BLaER1 treated with 17β-estradiol and CSF1 and Interleukin-3, amounts not matched to agents 10 nM and 100 nM (cell line): ENCODE measurements around the gene SH2D2A.
A peak's percentile ranks its signal among the peaks of the same experiment; 100 is the strongest.

Source experiments
- H3K27ac ChIP-seq, 11 experiments: shearing (Covaris generic); formaldehyde crosslinking; 2 replicates each; pipeline ENCODE4 v1.8.1; 2022
- H3K27me3 ChIP-seq, 11 experiments: shearing (Covaris generic); formaldehyde crosslinking; 2 replicates each; pipeline ENCODE4 v1.8.1; 2022
- H3K36me3 ChIP-seq, 11 experiments: shearing (Covaris generic); formaldehyde crosslinking; 2 replicates each; pipeline ENCODE4 v1.8.1; 2022
- H3K4me1 ChIP-seq, 10 experiments: shearing (Covaris generic); formaldehyde crosslinking; 2 replicates each; pipeline ENCODE4 v1.8.1; 2022
- H3K4me2 ChIP-seq, 11 experiments: shearing (Covaris generic); formaldehyde crosslinking; 2 replicates each; pipeline ENCODE4 v1.8.1; 2022
- H3K4me3 ChIP-seq, 10 experiments: shearing (Covaris generic); formaldehyde crosslinking; 2 replicates each; pipeline ENCODE4 v1.8.1; 2022
- H3K9ac ChIP-seq, 11 experiments: shearing (Covaris generic); formaldehyde crosslinking; 2 replicates each; pipeline ENCODE4 v1.8.1; 2022
- H3K9me3 ChIP-seq, 11 experiments: shearing (Covaris generic); formaldehyde crosslinking; replicated peaks in 1 of 11; 2 replicates each; pipeline ENCODE4 v1.8.1; 2022
- H4K20me1 ChIP-seq, 11 experiments: shearing (Covaris generic); formaldehyde crosslinking; 2 replicates each; pipeline ENCODE4 v1.8.1; 2022
- Cebpa-rat ChIP-seq, 11 experiments: shearing (Covaris generic); IDR thresholded peaks; 2 replicates each; pipeline ENCODE4 v1.8.1; 2022

Gene SH2D2A

GRCh38 chr1:156812293-156812990 lies 4.2 kb downstream of the SH2D2A start:
- peaks cover 0 to 21% (median 0%) of the 10 kb centered on the region in 11 experiments; a peak in 5 of 22 replicates for H3K36me3 ChIP-seq
- H3K9ac ChIP-seq, result peak overlapping the region in 4 of 11 experiments; percentile 77 to 81 (median 80); a peak in 4 of 22 replicates
- no peak overlapping the region for H3K27ac ChIP-seq
- peaks cover 0 to 7% (median 0%) of the 10 kb centered on the region in 11 experiments; a peak in 2 of 22 replicates for H4K20me1 ChIP-seq
- peaks cover 64 to 91% (median 83%) of the 10 kb centered on the region in 10 experiments for H3K4me1 ChIP-seq
- H3K4me2 ChIP-seq, result peak overlapping the region; percentile 84 to 100 (median 92); a peak in 21 of 22 replicates
- no peaks in the 10 kb centered on the region for H3K27me3 ChIP-seq
- no peak for TF ChIP-seq Cebpa-rat (IDR thresholded peaks at IDR 0.05)
- no peak overlapping the region for H3K4me3 ChIP-seq
- no peaks in the 10 kb centered on the region for H3K9me3 ChIP-seq

GRCh38 chr1:156811168-156811567 lies 5.5 kb downstream of the SH2D2A start:
- H3K4me3 ChIP-seq, result no peak overlapping the region
- no peaks in the 10 kb centered on the region for H3K27me3 ChIP-seq
- peaks cover 60 to 91% (median 80%) of the 10 kb centered on the region in 10 experiments for H3K4me1 ChIP-seq
- H3K36me3 ChIP-seq, result peaks cover 0 to 28% (median 8%) of the 10 kb centered on the region in 11 experiments; a peak in 12 of 22 replicates
- no peaks in the 10 kb centered on the region for H3K9me3 ChIP-seq
- H3K9ac ChIP-seq, result no peak overlapping the region
- peak overlapping the region in 7 of 11 experiments; percentile 2 to 91 (median 10); a peak in 2 of 22 replicates for H3K4me2 ChIP-seq
- no peak overlapping the region for H3K27ac ChIP-seq
- peaks cover 0 to 7% (median 0%) of the 10 kb centered on the region in 11 experiments; a peak in 2 of 22 replicates for H4K20me1 ChIP-seq
- no peak for TF ChIP-seq Cebpa-rat (IDR thresholded peaks at IDR 0.05)

- peaks cover 0 to 28% (median 14%) of the 10 kb centered on the region in 11 experiments; a peak in 12 of 22 replicates for H3K36me3 ChIP-seq
- no peak for TF ChIP-seq Cebpa-rat (IDR thresholded peaks at IDR 0.05)
- no peak overlapping the region for H3K4me3 ChIP-seq
- H3K27me3 ChIP-seq, result no peaks in the 10 kb centered on the region
- peaks cover 52 to 91% (median 70%) of the 10 kb centered on the region in 10 experiments for H3K4me1 ChIP-seq
- no peaks in the 10 kb centered on the region for H3K9me3 ChIP-seq
- H3K27ac ChIP-seq, result no peak overlapping the region
- H3K9ac ChIP-seq, result no peak overlapping the region
- no peak overlapping the region for H3K4me2 ChIP-seq
- peaks cover 0 to 7% (median 0%) of the 10 kb centered on the region in 11 experiments; a peak in 2 of 22 replicates for H4K20me1 ChIP-seq
Observed at GRCh38 chr1:156809711-156810366, 6.8 kb downstream of the SH2D2A start.

GRCh38 chr1:156809281-156809680 lies 7.4 kb downstream of the SH2D2A start:
- TF ChIP-seq Cebpa-rat (IDR thresholded peaks at IDR 0.05), result no peak
- H3K36me3 ChIP-seq, result peaks cover 0 to 28% (median 14%) of the 10 kb centered on the region in 11 experiments; a peak in 12 of 22 replicates
- no peak overlapping the region for H3K27ac ChIP-seq
- peaks cover 0 to 7% (median 0%) of the 10 kb centered on the region in 11 experiments; a peak in 2 of 22 replicates for H4K20me1 ChIP-seq
- no peak overlapping the region for H3K4me3 ChIP-seq
- peaks cover 52 to 91% (median 69%) of the 10 kb centered on the region in 10 experiments for H3K4me1 ChIP-seq
- H3K4me2 ChIP-seq, result peak overlapping the region in 2 of 11 experiments; percentile 3 to 32; a peak in 1 of 22 replicates
- H3K27me3 ChIP-seq, result no peaks in the 10 kb centered on the region
- no peak overlapping the region for H3K9ac ChIP-seq
- H3K9me3 ChIP-seq, result no peaks in the 10 kb centered on the region

GRCh38 chr1:156808186-156809030 lies 8.2 kb downstream of the SH2D2A start:
- H3K4me2 ChIP-seq, result peak overlapping the region; percentile 32 to 92 (median 71)
- peaks cover 52 to 91% (median 69%) of the 10 kb centered on the region in 10 experiments for H3K4me1 ChIP-seq
- H3K27me3 ChIP-seq, result no peaks in the 10 kb centered on the region
- H3K36me3 ChIP-seq, result peaks cover 0 to 30% (median 14%) of the 10 kb centered on the region in 11 experiments; a peak in 12 of 22 replicates
- TF ChIP-seq Cebpa-rat (IDR thresholded peaks at IDR 0.05), result no peak
- H3K9ac ChIP-seq, result 0 out of 22 replicates have a peak overlapping the region, but pooled peaks of 1 of the 11 experiments have one; percentile 8
- H3K9me3 ChIP-seq, result no peaks in the 10 kb centered on the region
- peaks cover 0 to 7% (median 0%) of the 10 kb centered on the region in 11 experiments; a peak in 4 of 22 replicates for H4K20me1 ChIP-seq
- H3K4me3 ChIP-seq, result no peak overlapping the region
- peak overlapping the region in 7 of 11 experiments; percentile 0 to 24 (median 14); a peak in 4 of 22 replicates for H3K27ac ChIP-seq

- peak overlapping the region; percentile 15 to 92 (median 71) for H3K4me2 ChIP-seq
- peaks cover 0 to 29% (median 14%) of the 10 kb centered on the region in 11 experiments; a peak in 12 of 22 replicates for H3K36me3 ChIP-seq
- H3K27ac ChIP-seq, result peak overlapping the region in 3 of 11 experiments; percentile 8 to 18 (median 14); a peak in 2 of 22 replicates
- no peak overlapping the region for H3K4me3 ChIP-seq
- H3K4me1 ChIP-seq, result peaks cover 52 to 91% (median 69%) of the 10 kb centered on the region in 10 experiments
- H3K9ac ChIP-seq, result 0 out of 22 replicates have a peak overlapping the region, but pooled peaks of 1 of the 11 experiments have one; percentile 8
- H3K27me3 ChIP-seq, result no peaks in the 10 kb centered on the region
- peaks cover 0 to 9% (median 0%) of the 10 kb centered on the region in 11 experiments; a peak in 4 of 22 replicates for H4K20me1 ChIP-seq
- H3K9me3 ChIP-seq, result no peaks in the 10 kb centered on the region
- no peak for TF ChIP-seq Cebpa-rat (IDR thresholded peaks at IDR 0.05)
Observed at GRCh38 chr1:156807627-156808026, 9.0 kb downstream of the SH2D2A start.

GRCh38 chr1:156806512-156807440 lies 9.9 kb downstream of the SH2D2A start:
- Histone ChIP-seq H3K27me3 (no peaks in the 10 kb centered on the region), H3K36me3 (peaks cover 3 to 25% (median 15%) of the 10 kb centered on the region in 11 experiments; a peak in 19 of 22 replicates), H3K27ac (peak overlapping the region in 3 of 11 experiments; percentile 25 to 38 (median 31); a peak in 6 of 22 replicates), H3K4me2 (peak overlapping the region; percentile 47 to 94 (median 77)), H3K4me3 (no peak overlapping the region), H3K9ac (no peak overlapping the region; a peak in 1 of 22 replicates), H4K20me1 (peaks cover 0 to 14% (median 0%) of the 10 kb centered on the region in 11 experiments; a peak in 5 of 22 replicates), H3K9me3 (no peaks in the 10 kb centered on the region), H3K4me1 (peaks cover 58 to 91% (median 69%) of the 10 kb centered on the region in 10 experiments)
- TF ChIP-seq Cebpa-rat (IDR thresholded peaks at IDR 0.05), result no peak
